Measurements from ENCODE around the gene MMP19.
A peak's percentile ranks its signal among the peaks of the same experiment; 100 is the strongest.

GRCh38 chr12:55842681-55843429, at the start of gene MMP19:
- TF ChIP-seq POLR2A (IDR thresholded peaks at IDR 0.05): peak; percentile 18 to 21
- no peak for TF ChIP-seq EP300 (IDR thresholded peaks at IDR 0.05)

Measured in gastroesophageal sphincter (tissue), 2 donors.